ENCODE data around the gene MAST4.
"Not testable (repeated sequence)": the region's sequence is repeated elsewhere in the genome, so short reads cannot be mapped to it uniquely, and the experiment has no call there.

MAST4 gene

GRCh38 chr5:67124556-67124955, 528.4 kb downstream of the MAST4 start:
- no peak overlapping the region for H3K4me3 ChIP-seq (ENCODE audit: low read depth, low read length)
- no peak for TF ChIP-seq CTCF (IDR thresholded peaks at IDR 0.05; ENCODE audit: low read depth, low read length)
- H3K4me1 ChIP-seq: peaks cover 5% of the 10 kb centered on the region; the same call in 1 of the 2 replicates
- H3K9me3 ChIP-seq: no peaks in the 10 kb centered on the region
- no peaks in the 10 kb centered on the region for H3K27me3 ChIP-seq
- no peaks in the 10 kb centered on the region for H3K36me3 ChIP-seq
- DNase-seq: no peak

- not testable (repeated sequence) for DNase-seq; H3K36me3 ChIP-seq; H3K4me1 ChIP-seq; H3K4me3 ChIP-seq (ENCODE audit: low read depth, low read length); H3K27me3 ChIP-seq; H3K9me3 ChIP-seq
Observed at GRCh38 chr5:67127347-67127895, 531.2 kb downstream of the MAST4 start.

- Histone ChIP-seq H3K4me3 (ENCODE audit: low read depth, low read length) (no peak overlapping the region), H3K4me1 (no peaks in the 10 kb centered on the region), H3K27me3 (no peaks in the 10 kb centered on the region), H3K9me3 (no peaks in the 10 kb centered on the region), H3K36me3 (no peaks in the 10 kb centered on the region)
- DNase-seq: no peak
- no peak for TF ChIP-seq CTCF (IDR thresholded peaks at IDR 0.05; ENCODE audit: low read depth, low read length)
Observed at GRCh38 chr5:67129768-67130167, 533.6 kb downstream of the MAST4 start.

- no peaks in the 10 kb centered on the region for H3K4me1 ChIP-seq
- DNase-seq: no peak
Observed at GRCh38 chr5:67133217-67133616, 537.0 kb downstream of the MAST4 start.

GRCh38 chr5:67133776-67134175, 537.6 kb downstream of the MAST4 start:
- TF ChIP-seq CTCF (IDR thresholded peaks at IDR 0.05; ENCODE audit: low read depth, low read length): no peak
- no peaks in the 10 kb centered on the region for H3K4me1 ChIP-seq
- no peaks in the 10 kb centered on the region for H3K27me3 ChIP-seq
- H3K36me3 ChIP-seq: no peaks in the 10 kb centered on the region
- DNase-seq: no peak
- H3K9me3 ChIP-seq: no peaks in the 10 kb centered on the region
- H3K4me3 ChIP-seq (ENCODE audit: low read depth, low read length): no peak overlapping the region

More at GRCh38 chr5:67133217-67133616, 537.0 kb downstream of the MAST4 start:
- TF ChIP-seq CTCF (IDR thresholded peaks at IDR 0.05; ENCODE audit: low read depth, low read length): no peak
- H3K9me3 ChIP-seq: no peaks in the 10 kb centered on the region
- no peak overlapping the region for H3K4me3 ChIP-seq (ENCODE audit: low read depth, low read length)
- H3K36me3 ChIP-seq: no peaks in the 10 kb centered on the region
- H3K27me3 ChIP-seq: no peaks in the 10 kb centered on the region

- Histone ChIP-seq H3K4me3 (ENCODE audit: low read depth, low read length) (no peak overlapping the region), H3K9me3 (no peaks in the 10 kb centered on the region), H3K4me1 (no peaks in the 10 kb centered on the region), H3K27me3 (no peaks in the 10 kb centered on the region), H3K36me3 (no peaks in the 10 kb centered on the region)
- no peak for DNase-seq
- no peak for TF ChIP-seq CTCF (IDR thresholded peaks at IDR 0.05; ENCODE audit: low read depth, low read length)
Observed at GRCh38 chr5:67135381-67135984, 539.3 kb downstream of the MAST4 start.

Data from BE2C (cell line).